Retina (tissue), 1 donor: ENCODE data around the gene ITLN1.
"Not testable (repeated sequence)": the region's sequence is repeated elsewhere in the genome, so short reads cannot be mapped to it uniquely, and the experiment has no call there.

Source experiments
- DNase-seq: peaks from one replicate; pipeline ENCODE4 v3.0.0-alpha.2; 2016

The ITLN1 gene

DNA sequence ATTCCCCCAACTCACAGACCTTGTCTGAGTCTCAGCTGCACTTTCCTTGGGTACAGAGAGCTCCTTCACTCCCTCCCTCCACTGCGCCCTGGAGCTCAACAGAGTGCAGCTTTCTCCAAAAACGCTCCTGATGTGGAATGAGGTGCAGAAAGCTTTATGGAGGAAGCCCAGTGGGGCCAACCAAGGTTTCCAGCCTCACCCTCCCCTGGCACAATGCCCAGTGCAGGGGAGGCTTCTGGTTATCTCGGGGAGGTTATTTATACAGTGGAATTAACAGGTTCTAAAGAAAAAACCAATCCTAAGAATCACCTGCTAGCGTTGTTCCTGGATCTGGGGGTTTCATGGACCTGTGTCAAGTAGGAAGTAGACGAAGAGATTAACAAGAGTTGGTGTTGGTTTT, at the start of gene ITLN1:
ITLN1 (minus strand) TSS at position 139 of the 400 bp plus-strand sequence. CDS start 303 bp downstream, outside the sequence.
- DNase-seq = no peak

DNA sequence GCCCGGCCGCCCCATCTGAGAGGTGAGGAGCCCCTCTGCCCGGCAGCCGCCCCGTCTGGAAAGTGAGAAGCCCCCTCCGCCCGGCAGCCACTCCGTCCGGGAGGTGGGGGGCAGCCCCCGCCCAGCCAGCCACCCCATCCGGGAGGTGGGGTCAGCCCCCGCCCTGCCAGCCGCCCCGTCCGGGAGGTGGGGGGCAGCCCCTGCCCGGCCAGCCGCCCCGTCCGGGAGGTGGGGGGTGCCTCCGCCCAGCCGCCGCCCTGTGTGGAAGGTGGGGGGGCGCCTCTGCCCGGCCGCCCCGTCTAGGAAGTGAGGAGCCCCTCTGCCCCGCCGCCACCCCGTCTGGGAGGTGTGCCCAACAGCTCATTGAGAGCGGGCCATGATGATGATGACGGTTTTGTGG, 48.3 kb upstream of the ITLN1 start:
- DNase-seq = not testable (repeated sequence)

DNA sequence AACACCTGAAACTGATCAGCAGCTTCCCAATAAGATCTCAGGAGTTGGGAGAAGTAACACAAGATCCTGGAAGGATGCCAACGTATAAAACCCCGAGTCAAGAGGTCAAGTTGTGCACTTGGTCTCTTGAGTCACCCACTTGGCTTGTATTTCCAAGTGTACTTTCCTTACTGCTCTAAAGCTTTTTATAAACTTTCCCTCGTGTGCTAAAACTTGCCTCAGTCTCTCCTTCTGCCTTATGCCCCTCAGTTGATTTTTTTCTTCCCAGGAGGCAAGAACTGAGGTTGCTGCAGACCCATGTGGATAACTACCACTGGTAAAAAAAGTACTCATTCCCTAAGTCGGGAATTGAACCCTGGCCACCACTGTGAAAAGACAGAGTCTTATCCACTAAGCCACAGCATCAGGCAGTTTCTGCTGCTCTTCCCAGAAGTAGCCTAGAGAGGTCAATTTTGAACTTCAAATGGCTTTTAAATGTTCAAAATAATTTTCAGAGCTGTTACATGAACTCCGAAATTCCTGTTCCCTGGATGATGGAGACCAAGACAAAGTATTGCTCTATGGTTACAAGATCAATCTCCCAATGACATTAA, 40.8 kb upstream of the ITLN1 start:
- DNase-seq = no peak

DNA sequence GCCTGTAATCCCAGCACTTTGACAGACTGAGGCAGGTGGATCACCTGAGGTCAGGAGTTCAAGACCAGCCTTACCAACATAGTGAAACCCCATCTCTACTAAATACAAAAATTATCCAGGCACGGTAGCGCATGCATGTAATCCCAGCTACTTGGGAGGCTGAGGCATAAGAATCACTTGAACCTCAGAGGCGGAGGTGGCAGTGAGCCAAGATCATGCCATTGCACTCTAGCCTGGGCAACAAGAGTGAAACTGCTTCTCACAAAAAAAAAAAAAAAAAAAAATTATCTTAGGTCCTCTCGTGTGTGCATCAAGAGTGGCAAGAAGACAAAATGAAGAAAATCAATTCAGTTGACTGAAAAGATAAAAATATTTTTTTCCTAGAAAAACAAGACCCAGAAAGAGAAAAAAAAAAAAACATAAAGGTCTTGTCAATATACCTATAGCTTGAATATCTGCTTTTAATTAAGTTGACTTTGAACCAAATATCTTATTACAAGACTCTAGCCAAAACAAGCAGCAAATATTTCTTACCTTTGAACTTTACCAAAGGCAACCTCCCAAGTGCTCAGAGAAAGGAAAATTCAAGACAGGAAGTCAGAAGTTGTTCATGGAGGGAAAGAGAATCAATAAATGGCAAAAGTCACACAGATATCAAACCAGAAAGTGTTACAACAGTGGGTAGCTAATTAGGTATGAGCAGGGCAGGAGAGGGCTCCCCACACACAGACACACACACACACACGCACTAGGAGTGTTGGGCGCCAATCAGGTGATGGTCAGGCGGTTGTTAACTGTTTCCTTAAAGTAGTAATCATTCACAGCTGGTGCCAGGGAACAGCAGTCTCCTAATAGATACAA, 40.0 kb upstream of the ITLN1 start:
- no peak for DNase-seq

DNA sequence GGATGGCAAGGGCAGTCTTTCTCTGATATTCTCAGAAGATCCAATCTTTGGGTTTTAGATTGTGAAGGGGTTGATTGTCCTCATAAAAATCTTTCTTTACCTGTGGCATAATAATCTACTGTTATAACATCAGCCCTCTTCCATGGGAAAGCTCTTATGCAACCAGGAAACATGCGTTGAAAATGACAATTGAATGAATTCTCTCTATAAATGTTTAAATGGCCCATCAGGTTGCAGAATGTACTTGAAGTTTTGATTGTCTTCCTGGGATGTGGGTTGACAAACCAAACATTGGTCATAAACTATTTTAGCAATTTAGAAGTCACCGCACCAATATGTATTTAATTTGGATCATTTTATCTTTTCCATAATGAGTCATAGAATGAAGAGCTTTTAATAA, 31.7 kb upstream of the ITLN1 start:
- DNase-seq = no peak

DNA sequence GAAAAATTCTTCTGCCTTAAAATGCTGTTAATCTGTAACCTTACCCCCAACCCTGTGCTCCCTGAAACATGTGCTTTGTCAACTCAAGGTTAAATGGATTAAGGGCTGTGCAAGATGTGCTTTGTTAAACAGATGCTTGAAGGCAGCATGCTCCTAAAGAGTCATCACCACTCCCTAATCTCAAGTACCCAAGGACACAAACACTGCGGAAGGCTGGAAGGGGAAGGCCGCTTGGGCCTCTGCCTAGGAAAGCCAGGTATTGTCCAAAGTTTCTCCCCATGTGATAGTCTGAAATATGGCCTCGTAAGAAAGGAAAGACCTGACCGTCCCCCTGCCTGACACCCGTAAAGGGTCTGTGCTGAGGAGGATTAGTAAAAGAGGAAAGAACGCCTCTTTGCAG, 28.2 kb upstream of the ITLN1 start:
- DNase-seq = not testable (repeated sequence)

DNA sequence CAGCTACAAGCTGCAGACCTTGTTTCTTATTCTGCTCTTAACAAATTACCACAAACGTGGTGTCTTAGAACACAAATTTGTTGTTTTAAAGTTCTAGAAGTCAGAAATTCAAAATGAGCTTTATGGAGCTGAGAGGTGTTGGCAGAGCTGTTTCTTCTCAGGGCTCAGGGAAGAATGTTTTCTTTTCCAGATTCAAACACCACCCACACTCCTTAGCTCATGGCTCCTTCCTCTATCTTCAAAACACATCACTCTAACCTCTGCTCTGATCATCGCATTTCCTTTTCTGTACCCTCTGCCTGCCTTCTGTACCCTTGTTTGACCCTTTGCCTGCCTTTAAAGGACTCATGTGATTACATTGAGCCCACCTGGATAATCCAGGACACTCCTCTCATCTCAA, 26.9 kb upstream of the ITLN1 start:
- no peak for DNase-seq

DNA sequence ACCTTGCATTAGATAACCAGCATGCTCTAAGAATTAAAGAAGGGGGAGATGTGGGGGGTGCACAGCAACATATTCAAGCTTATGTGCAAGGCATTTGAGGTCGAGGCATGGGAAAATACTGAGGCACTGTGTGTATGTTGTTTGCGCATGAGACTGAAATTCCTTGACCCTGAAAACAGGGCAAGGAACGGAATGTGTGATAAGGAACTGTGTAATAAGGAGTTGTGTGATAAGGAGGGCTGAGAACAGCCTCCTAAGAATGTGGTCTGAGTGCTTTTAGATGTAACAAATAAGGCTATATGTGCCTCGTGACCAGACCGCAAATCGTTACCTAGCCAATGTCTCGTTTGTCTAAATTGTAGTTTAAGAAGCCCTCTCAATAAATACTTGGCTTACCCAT, 26.5 kb upstream of the ITLN1 start:
- DNase-seq = no peak

DNA sequence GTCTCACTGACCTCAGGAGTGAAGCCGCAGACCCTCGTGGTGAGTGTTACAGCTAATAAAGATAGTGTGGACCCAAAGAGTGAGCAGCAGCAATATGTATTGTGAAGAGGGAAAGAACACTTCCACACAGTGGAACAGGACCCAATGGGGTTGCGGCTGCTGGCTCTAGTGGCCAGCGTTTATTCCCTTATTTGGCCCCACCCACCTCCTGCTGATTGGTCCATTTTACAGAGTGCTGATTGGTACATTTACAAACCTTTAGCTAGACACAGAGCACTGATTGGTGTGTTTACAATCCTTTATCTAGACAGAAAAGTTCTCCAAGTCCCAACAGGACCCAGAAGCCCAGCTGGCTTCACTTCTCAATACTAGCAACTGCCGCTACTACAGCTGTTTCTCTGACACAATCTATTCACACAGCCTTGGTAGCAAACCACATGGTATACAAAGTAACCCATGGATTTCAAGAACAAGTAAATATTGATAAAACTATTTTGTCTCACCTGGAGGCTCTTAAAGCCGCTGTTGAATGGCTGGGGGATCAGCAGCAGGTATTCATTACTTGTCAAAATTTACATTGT, 25.3 kb upstream of the ITLN1 start:
- no peak for DNase-seq

DNA sequence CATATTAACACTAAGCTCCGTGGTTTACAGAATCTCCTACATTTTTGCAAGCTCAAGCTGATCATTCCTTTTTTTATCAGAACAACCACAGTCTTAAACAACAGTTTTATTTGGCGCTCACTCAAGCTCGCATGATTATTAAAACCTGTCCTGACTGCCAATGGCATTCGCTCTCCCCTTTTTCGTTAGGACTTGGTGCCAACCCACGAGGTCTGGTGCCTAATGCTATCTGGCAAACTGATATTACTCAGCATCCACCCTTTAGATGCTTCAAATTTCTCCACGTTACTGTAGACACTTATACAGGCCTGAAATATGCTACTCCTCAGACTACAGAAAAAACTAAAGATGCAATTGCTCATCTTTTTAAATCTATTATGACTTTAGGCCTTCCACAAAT, 23.0 kb upstream of the ITLN1 start:
- DNase-seq = no peak

DNA sequence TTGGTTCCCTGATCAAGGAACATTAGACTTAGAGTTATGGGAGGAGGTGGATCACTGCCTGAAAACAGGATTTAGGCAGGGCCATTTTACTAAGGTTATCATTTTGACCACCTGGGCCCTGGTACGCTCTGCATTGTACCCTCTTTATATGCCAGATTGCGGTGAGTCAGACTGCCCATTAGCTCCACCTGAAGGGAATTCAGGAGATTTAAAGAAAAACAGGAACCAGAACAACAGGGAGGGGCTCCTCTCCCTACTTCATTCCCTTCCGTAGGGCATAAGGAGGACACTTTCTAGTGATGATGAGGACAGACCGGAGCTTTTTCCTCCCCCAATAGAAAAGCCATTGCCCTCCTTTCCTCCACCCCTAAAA, 20.6 kb upstream of the ITLN1 start:
- no peak for DNase-seq

DNA sequence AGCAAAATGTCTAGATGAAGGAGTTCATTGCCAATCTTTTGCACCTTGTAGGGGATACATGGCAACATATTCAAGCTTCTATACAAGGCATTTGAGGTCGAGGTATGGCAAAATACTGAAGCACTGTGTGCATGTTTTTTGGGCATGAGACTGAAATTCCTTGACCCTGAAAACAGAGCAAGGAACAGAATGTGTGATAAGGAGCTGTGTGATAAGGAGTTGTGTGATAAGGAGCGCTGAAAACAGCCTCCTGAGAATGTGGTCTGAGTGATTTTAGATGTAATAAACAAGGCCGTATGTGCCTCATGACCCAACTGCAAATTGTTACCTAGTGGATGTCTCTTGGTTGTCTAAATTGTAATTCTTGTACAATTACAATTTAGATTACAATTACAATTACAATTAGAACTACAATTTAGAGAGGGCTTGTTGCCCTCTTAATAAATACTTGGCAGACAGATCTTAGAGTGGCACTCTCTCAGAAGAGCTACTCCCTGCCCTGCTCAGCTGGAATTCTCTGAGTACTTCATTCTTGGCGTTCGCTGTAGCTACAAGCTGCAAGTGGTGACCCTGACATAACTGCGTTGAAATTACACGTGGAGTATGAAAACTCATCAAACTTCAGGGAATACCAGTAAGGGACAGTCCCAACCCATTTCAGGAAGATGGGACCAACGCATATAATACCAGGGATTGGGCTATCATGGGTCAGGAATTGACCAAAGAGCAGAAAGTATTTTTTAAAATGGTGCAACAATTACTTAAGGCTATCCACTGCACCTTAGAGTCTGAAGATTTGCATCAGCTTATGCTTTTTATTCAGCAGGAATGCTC, 20.0 kb upstream of the ITLN1 start:
- DNase-seq = no peak

DNA sequence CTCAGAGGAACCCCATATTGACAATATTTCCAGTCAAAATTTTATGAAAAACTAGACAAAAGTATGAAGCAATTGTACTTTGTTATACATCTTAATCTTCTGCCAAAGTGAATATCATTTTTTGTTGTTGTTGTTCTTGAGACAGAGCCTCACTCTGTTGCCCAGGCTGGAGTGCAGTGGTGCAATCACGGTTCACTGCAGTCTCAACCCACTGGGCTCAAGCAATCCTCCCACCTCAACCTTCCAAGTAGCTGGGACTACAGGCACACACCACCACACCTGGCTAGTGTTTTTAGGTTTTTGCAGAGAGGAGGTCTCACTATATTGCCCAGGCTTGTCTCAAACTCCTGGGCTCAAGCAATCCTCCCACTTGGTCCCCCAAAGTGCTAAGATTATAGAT, 17.3 kb upstream of the ITLN1 start:
- DNase-seq = not testable (repeated sequence)

DNA sequence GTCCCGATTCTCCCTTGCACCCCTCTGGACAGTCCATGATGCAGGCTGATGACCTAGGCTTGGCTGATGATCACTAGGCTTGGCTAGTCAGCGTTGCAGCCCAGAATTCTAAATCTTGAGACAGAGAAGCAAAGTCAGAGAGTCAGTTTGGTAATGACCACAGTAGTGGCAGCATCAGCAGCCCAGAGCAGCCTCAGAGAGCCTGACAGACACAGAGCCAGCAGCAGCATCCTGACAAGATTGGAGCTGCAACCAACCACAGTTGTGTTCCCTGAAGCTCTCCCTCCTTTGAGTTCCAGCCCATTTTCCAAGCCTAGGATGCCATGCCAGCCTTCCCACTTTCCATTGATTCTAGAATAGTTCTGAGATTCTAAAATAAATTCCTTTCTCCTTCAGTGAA, 16.8 kb upstream of the ITLN1 start:
- no peak for DNase-seq

DNA sequence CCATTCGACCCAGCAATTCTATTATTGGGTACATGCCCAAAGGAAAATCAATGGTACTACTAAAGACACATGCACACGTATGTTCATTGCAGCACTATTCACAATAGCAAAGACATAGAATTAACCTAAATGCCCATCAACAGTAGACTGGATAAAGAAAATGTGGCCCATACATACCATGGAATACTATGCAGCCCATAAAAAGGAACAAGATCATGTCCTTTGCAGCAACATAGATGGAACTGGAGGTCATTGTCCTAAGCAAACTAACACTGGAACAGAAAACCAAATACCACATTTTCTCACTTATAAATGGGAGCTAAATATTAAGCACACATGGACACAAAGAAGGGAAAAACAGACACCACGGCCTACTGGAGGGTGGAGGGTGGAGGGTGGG, 15.7 kb upstream of the ITLN1 start:
- not testable (repeated sequence) for DNase-seq

DNA sequence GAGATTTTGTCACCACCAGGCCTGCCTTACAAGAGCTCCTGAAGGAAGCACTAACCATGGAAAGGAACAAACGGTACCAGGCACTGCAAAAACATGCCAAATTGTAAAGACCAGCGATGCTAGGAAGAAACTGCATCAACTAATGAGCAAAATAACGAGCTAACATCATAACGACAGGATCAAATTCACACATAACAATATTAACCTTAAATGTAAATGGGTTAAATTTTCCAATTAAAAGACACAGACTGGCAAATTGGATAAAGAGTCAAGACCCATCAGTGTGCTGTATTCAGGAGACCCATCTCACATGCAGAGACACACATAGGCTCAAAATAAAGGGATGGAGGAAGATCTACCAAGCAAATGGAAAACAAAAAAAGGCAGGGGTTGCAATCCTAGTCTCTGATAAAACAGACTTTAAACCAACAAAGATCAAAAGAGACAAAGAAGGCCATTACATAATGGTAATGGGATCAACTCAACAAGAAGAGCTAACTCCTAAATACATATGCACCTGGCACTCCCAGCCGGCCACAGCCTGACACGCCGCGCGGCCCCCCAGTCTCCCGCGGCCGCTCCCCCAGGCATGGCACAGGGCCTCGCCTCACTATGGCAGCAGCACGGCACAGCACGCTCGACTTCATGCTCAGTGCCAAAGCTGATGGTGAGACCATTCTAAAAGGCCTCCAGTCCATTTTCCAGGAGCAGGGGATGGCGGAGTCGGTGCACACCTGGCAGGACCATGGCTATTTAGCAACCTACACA, 9.6 kb upstream of the ITLN1 start:
- DNase-seq = not testable (repeated sequence)

DNA sequence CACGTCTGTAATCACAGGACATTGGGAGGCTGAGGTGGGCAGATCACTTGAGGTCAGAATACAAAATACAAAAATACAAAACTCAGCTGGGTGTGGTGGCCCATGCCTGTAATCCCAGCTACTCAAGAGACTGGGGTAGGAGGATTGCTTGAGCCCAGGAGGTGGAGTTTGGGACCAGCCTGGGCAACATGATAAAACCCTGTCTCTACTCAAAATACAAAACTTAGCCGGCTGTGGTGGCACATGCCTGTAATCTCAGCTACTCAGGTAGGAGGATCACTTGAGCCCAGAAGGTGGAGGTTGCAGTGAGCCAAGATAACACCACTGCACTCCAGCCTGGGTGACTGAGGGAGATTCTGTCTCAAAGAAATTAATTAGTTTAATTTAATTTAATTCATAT, 6.5 kb upstream of the ITLN1 start:
- DNase-seq = no peak

DNA sequence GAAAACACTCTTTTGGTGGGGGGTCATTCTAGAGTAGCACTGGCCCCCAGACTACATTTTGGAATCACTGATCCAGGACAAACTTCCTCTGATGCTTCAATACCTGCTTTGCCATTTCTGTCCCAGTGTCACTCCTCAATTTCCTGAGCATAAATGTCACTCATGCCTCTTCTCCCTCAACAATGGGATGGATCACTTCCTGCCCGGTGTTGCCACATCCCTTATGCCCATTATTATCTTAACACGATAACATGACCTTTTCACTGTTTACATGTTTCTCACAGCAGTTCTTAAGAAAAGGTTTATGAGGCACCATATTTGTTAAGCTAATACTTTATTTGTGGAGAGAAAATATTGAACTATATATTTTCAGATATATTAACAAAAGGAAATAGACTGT, 3.9 kb upstream of the ITLN1 start:
- no peak for DNase-seq

DNA sequence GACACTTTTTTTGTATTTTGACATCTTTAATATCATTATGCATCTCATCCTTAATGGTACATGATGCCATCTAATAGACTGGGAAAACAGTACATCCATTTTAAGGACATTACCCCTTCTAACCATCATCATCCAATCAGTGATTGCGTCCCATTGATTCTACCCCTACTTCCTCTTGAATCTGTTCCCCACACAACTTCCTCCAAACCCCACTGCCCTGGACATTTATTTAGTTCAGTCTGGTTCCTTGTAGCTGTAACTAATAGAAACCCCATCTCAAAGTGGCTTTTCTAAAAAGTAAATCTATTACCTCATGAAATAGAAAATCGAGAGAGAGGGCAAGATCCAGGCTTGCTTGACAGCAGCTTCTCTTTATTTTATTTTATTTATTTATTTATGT, 2.1 kb upstream of the ITLN1 start:
- DNase-seq = no peak

DNA sequence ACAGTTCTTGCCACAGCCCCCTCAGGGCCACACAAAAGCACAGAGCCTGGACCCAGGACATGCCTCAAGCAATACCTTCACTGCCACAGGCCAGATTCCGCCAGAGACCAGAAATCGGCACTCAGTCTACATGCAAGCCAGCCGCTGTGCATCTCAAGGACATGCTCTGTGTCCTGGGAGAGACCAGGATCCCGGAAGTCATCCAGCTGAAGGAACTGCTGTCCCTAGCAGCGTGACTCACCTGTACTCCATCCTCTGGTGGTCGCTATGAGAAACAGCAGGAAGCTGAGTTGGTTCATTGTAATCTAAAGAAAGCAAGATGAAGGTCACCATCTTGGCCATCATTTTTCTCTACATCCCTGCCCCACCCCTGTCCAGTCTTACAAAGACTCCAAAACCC, 401 bp downstream of the ITLN1 start:
- no peak for DNase-seq

DNA sequence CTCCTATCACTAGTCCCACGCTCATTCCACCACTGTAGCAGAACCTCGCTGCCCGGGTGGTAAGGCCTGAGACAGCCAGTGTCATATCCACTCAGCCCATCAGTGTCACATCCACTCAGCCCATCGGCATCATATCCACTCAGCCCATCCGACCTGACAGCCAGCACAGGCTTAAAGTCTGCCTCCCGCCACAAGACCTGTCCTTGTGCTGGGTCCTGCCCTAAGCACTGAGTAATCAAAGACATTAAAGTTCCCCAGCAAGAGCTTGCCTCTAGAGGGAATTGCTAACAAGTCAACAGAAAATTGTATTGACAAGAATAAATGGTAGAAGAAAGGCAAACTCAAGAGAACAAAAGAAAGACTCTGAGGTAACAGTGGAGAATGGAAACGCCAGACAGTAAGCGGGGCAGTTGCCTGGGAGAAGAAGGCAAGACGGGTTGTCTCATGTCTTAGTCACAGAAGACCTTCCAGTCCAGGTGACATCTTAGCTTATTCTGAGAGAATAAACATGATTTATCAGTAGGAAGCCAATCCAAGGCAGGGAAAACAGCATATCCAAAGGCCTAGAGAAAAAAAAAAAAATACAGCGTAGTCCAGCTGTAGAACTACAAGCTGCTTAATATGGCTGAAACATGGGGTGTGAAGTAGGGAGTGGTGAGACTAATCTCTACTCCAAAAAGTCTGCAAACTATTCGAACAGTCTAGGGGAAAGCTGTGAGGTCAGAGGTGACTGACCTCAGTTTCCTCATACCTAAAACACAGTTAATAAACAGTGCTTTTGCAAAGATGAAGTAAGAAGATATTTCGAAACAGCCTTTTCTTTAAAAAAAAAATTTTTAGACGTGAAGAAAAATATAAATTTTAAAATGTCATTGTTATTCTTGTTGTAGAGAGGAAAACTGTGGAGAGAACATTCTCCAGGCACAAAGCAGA, 1.1 kb downstream of the ITLN1 start:
- peak; percentile 66 for DNase-seq
